Epithelial cell of esophagus (primary cell): ENCODE measurements around the gene TSPAN7.

Source experiments
- DNase-seq: peaks from one replicate; pipeline ENCODE4 v3.0.0; 2010; ENCODE audit warnings: low read depth
- H3K4me3 ChIP-seq: 2 replicates; pipeline ENCODE4 v1.5.1; 2011; ENCODE audit warnings: mild to moderate bottlenecking, low read length, control low read depth
- TF ChIP-seq, protein P1 (sequence below): IDR thresholded peaks from 2 replicates; pipeline ENCODE4 v1.5.1; 2011; ENCODE audit warnings: low read depth, mild to moderate bottlenecking, low read length, control low read depth, inconsistent platforms; ENCODE audit not compliant: insufficient read depth; ENCODE audit errors: missing control alignments

The TSPAN7 gene

DNA sequence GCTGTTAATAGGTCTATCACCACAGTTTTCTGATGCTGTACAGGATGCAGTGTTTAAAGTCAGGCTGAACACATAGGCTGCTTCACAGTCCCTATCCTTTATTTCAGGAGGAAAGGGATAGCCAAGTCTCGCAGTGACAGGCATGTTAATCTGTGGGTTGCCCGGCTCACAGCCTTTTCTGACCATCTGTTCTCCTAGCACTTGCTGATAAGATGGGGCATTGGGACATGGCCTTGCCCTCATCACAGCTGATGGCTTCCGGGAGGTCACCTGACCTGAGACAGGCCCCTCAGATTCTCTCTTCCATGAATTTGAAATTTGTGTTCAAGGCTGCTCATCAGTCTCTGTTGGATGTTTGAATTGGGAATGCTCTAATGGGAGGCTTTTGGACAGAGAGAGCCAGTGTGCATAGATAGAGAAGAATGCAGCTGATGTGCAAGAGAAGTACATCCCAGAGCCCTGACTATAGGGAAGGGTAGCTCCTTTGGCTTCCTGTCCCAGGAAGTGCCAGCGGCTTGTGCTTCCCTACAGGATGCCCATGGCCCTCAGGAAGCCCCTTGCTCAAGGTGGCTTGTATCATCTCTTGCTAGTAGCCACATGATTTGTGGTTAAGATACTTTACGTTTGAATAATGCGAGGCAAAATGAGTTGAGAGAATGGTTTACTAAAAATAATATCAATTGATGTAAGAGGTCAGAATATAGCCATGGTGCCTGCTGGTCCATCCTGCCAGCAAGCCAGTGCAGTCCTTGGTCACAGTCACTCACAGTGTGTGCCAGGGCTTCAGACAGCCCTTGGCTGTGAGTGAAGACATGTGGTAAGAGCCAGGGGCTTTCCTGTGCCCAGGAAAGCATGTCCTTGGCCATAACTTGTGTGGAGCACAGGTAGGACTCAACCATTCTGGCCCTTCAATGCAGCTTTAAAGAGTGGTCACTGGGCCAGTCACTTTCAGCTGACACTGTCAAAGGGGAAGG, 88.6 kb downstream of the TSPAN7 start:
- TF ChIP-seq, protein P1, sequence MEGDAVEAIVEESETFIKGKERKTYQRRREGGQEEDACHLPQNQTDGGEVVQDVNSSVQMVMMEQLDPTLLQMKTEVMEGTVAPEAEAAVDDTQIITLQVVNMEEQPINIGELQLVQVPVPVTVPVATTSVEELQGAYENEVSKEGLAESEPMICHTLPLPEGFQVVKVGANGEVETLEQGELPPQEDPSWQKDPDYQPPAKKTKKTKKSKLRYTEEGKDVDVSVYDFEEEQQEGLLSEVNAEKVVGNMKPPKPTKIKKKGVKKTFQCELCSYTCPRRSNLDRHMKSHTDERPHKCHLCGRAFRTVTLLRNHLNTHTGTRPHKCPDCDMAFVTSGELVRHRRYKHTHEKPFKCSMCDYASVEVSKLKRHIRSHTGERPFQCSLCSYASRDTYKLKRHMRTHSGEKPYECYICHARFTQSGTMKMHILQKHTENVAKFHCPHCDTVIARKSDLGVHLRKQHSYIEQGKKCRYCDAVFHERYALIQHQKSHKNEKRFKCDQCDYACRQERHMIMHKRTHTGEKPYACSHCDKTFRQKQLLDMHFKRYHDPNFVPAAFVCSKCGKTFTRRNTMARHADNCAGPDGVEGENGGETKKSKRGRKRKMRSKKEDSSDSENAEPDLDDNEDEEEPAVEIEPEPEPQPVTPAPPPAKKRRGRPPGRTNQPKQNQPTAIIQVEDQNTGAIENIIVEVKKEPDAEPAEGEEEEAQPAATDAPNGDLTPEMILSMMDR: no peak
- no peak for DNase-seq
- H3K4me3 ChIP-seq: no peak overlapping the region

- H3K4me3 ChIP-seq: no peak overlapping the region
- TF ChIP-seq, protein P1: no peak
- DNase-seq: no peak
Observed at GRCh38 chrX:38651625-38652601, 90.6 kb downstream of the TSPAN7 start.

DNA sequence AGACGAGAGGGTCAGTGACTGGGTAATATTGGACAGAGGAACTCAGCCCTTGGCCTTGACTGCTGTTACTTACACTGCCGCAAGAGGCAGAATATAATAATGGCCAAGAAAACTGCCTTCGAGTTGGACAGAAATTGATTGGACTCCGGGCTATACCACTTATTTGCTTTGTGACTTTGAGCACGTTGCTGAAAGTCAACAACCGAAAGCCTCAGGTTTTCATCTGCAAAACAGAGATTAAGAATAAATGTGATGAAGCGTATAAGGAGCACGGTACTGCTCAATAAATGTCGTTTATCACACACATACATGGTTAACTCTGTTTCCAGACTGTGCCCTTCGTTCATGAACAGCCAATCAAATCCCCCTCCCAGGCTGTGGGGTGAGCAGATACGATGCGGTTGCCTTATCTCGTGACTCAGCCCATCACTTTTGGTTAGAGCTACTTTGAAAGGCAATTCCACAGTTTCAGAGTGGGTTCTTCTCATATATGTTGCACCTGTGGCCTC, 91.6 kb downstream of the TSPAN7 start:
- TF ChIP-seq, protein P1: no peak

GRCh38 chrX:38654302-38654701, 93.0 kb downstream of the TSPAN7 start:
- TF ChIP-seq, protein P1: peak; percentile 54
- H3K4me3 ChIP-seq: no peak overlapping the region
- peak; percentile 40 for DNase-seq

More for the DNA sequence above, 91.6 kb downstream of the TSPAN7 start:
- no peak for DNase-seq
- H3K4me3 ChIP-seq: no peak overlapping the region

- TF ChIP-seq, protein P1: no peak
- no peak for DNase-seq
- H3K4me3 ChIP-seq: no peak overlapping the region
Observed at GRCh38 chrX:38656350-38656915, 95.1 kb downstream of the TSPAN7 start.

DNA sequence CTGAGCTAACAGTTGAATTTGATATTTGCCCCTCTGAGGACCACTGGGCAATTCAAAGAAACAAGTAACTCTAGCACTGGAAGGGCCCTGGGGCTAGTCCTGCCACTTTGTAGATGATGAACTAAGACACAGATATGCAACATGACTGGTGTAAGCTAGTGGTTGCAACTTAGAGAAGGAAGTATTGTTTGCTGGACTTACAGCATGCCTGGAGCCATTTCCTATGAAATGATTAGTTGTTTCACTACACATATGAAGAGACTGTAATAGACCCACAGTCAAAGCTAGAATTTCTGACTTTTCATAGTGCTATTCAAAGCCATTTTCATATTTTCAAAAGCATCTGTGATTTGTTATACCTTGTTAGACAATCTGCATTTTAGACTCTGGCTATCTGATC, 96.2 kb downstream of the TSPAN7 start:
- H3K4me3 ChIP-seq: no peak overlapping the region
- no peak for DNase-seq
- TF ChIP-seq, protein P1: no peak
